Measurements from ENCODE around the gene NEGR1. TPM values are rescaled to one million over a fixed set of nuclear protein-coding genes. Genes with fewer than 3 reads are reported as not detected.

NEGR1 gene
- total RNA-seq, 1 experiment from 2014 or later, result 2.9 TPM

- Mint-ChIP-seq H3K4me1 (peaks cover 10% of the 10 kb centered on the region), H3K27ac (peak overlapping the region; percentile 4; the same call in 1 of the 2 replicates), H3K4me3 (no peak overlapping the region), H3K9me3 (no peaks in the 10 kb centered on the region), H3K36me3 (no peaks in the 10 kb centered on the region), H3K27me3 (ENCODE audit: low read depth) (no peaks in the 10 kb centered on the region)
- DNase-seq (ENCODE audit: low spot score) (no peak), ATAC-seq (no peak)
- CTCF ChIA-PET, result no interaction called here
- POLR2A ChIA-PET, result no interaction called here
- TF ChIP-seq ZNF121 (CRISPR knock-in tag; IDR thresholded peaks at IDR 0.05) (no peak), TEAD4 (CRISPR knock-in tag; IDR thresholded peaks at IDR 0.05) (no peak), MLX (CRISPR knock-in tag; IDR thresholded peaks at IDR 0.05) (no peak), ARID4B (CRISPR knock-in tag; IDR thresholded peaks at IDR 0.05; ENCODE audit: borderline replicate concordance) (no peak), IRF1 (CRISPR knock-in tag; IDR thresholded peaks at IDR 0.05) (no peak), ZNF396 (CRISPR knock-in tag; IDR thresholded peaks at IDR 0.05; ENCODE audit: borderline replicate concordance) (no peak), HMGXB4 (CRISPR knock-in tag; IDR thresholded peaks at IDR 0.05) (no peak), ATF2 (CRISPR knock-in tag; IDR thresholded peaks at IDR 0.05; ENCODE audit: borderline replicate concordance, low read depth) (no peak), CTCF (IDR thresholded peaks at IDR 0.05) (no peak), ETV6 (CRISPR knock-in tag; IDR thresholded peaks at IDR 0.05) (no peak), FOXJ3 (CRISPR knock-in tag; IDR thresholded peaks at IDR 0.05; ENCODE audit: borderline replicate concordance) (no peak), MYBL2 (CRISPR knock-in tag; IDR thresholded peaks at IDR 0.05) (no peak), USF2 (CRISPR knock-in tag; IDR thresholded peaks at IDR 0.05) (no peak), CDX4 (CRISPR knock-in tag; IDR thresholded peaks at IDR 0.05; ENCODE audit: borderline replicate concordance) (no peak), GTF2I (CRISPR knock-in tag; conservative IDR thresholded peaks at IDR 0.05) (no peak), ZNF423 (CRISPR knock-in tag; IDR thresholded peaks at IDR 0.05) (no peak), NFYB (CRISPR knock-in tag; conservative IDR thresholded peaks at IDR 0.05; ENCODE audit: low read depth) (no peak)
These were observed 615.1 kb downstream of the NEGR1 start for GRCh38 chr1:71667216-71667615.
